AG04450 (cell line): ENCODE data around the gene TXNL1. TPM values are rescaled to one million over a fixed set of nuclear protein-coding genes. Genes with fewer than 3 reads are reported as not detected.

Experiments used
- CTCF ChIA-PET: fragments of 300-600, 350-600 bp; formaldehyde crosslinking; extraction: SDS; loops from one replicate; lab custom pipeline; 2022; ENCODE audit warnings: antibody characterized with exemption, inconsistent platforms; lab: Charles Lee
- POLR2A ChIA-PET: fragments of 350-600 bp; formaldehyde crosslinking; extraction: SDS; loops from one replicate; lab custom pipeline; 2021; ENCODE audit warnings: antibody characterized with exemption, inconsistent platforms; lab: Yijun Ruan, JAX
- DNase-seq: peaks from one replicate; pipeline ENCODE4 v3.0.0-alpha.2; 2011; ENCODE audit warnings: low read depth, low spot score
- H3K27ac ChIP-seq: one replicate; pipeline ENCODE4 v1.5.1; 2012; ENCODE audit warnings: low read depth, low read length, control low read depth
- H3K27me3 ChIP-seq: one replicate; pipeline ENCODE4 v1.6.0; 2012; ENCODE audit warnings: low read length; ENCODE audit not compliant: control insufficient read depth, insufficient read depth
- H3K4me3 ChIP-seq: 2 replicates; pipeline ENCODE4 v1.5.1; 2011; ENCODE audit warnings: mild to moderate bottlenecking, low read depth, low read length, control low read depth
- H3K9me3 ChIP-seq: 2 replicates; pipeline ENCODE4 v1.5.1; 2012; ENCODE audit warnings: low read length; ENCODE audit not compliant: control insufficient read depth, insufficient read depth
- CTCF ChIP-seq: IDR thresholded peaks from 2 replicates; pipeline ENCODE4 v1.5.1; 2011; ENCODE audit warnings: low read depth, low read length, control low read depth, inconsistent platforms
- polyA plus RNA-seq: library from polyadenylated mRNA; depleted of rRNA; stranded (reverse); fragments of >200 nt; gene quantifications from 2 replicates; pipeline ENCODE4 v1.2.3, GENCODE V29; 2011

TXNL1 gene
- polyA plus RNA-seq, 1 experiment = 133 TPM

- no peaks in the 10 kb centered on the region for H3K27me3 ChIP-seq
- DNase-seq = no peak
- H3K4me3 ChIP-seq = no peak overlapping the region
- H3K9me3 ChIP-seq = no peaks in the 10 kb centered on the region
- no peak for TF ChIP-seq CTCF
- H3K27ac ChIP-seq = no peak overlapping the region
- ChIA-PET CTCF (no interaction called here), POLR2A (no interaction called here)
Measured at GRCh38 chr18:56672981-56673380, 34.6 kb upstream of the TXNL1 start.

- TF ChIP-seq CTCF = no peak
- no peak for DNase-seq
- CTCF ChIA-PET = interaction anchor here (0.6 kb wide), 2 partner anchors 207 to 1236 kb away, joined by 3 to 4 read pairs; no protein-coding TSS in a partner anchor
- Histone ChIP-seq H3K9me3 (no peaks in the 10 kb centered on the region), H3K4me3 (no peak overlapping the region), H3K27me3 (no peaks in the 10 kb centered on the region), H3K27ac (no peak overlapping the region)
- POLR2A ChIA-PET = no interaction called here
Measured at GRCh38 chr18:56672391-56672790, 34.0 kb upstream of the TXNL1 start.

- POLR2A ChIA-PET = no interaction called here
- TF ChIP-seq CTCF = no peak
- no peak overlapping the region for H3K4me3 ChIP-seq
- H3K27ac ChIP-seq = no peak overlapping the region
- CTCF ChIA-PET = no interaction called here
- no peak for DNase-seq
- H3K27me3 ChIP-seq = no peaks in the 10 kb centered on the region
- no peaks in the 10 kb centered on the region for H3K9me3 ChIP-seq
Measured at GRCh38 chr18:56662902-56663301, 24.5 kb upstream of the TXNL1 start.

- no peaks in the 10 kb centered on the region for H3K9me3 ChIP-seq
- CTCF ChIA-PET = no interaction called here
- H3K4me3 ChIP-seq = no peak overlapping the region
- no peak overlapping the region for H3K27ac ChIP-seq
- POLR2A ChIA-PET = no interaction called here
- no peak for TF ChIP-seq CTCF
- no peaks in the 10 kb centered on the region for H3K27me3 ChIP-seq
- no peak for DNase-seq
Measured at GRCh38 chr18:56662502-56662901, 24.1 kb upstream of the TXNL1 start.

GRCh38 chr18:56662063-56662408 is 23.6 kb upstream of the TXNL1 start:
- CTCF ChIA-PET = no interaction called here
- Histone ChIP-seq H3K9me3 (no peaks in the 10 kb centered on the region), H3K27me3 (no peaks in the 10 kb centered on the region), H3K4me3 (no peak overlapping the region), H3K27ac (no peak overlapping the region)
- POLR2A ChIA-PET = no interaction called here
- no peak for DNase-seq
- no peak for TF ChIP-seq CTCF
